Bone marrow (tissue), 2 donors: Measurements from ENCODE around the gene WDR83.
"Not testable (repeated sequence)": the region's sequence is repeated elsewhere in the genome, so short reads cannot be mapped to it uniquely, and the experiment has no call there.

ENCODE experiments used
- DNase-seq, 2 donors: peaks; one replicate each; lab custom pipeline; 2025; lab: John Stamatoyannopoulos, UW

Gene WDR83

DNA sequence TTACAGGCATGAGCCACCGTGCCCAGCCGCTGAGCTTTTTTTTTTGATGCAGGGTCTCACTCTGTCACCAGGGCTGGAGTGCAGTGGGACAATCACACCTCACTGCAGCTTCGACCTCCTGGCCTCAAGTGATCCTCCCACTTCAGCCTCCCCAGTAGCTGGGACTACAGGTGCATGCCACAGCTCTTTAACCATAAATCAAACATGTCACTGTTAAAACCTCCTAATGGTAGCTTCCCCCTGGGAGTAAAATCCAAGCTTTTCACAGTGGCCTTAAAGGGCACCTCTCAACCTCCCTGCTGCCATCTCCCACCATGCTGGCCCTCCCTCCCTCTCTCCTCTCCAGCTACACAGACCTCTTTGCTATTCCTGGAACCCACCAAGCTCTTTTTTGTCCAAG is 19.2 kb downstream of the WDR83 start:
- DNase-seq = no peak

DNA sequence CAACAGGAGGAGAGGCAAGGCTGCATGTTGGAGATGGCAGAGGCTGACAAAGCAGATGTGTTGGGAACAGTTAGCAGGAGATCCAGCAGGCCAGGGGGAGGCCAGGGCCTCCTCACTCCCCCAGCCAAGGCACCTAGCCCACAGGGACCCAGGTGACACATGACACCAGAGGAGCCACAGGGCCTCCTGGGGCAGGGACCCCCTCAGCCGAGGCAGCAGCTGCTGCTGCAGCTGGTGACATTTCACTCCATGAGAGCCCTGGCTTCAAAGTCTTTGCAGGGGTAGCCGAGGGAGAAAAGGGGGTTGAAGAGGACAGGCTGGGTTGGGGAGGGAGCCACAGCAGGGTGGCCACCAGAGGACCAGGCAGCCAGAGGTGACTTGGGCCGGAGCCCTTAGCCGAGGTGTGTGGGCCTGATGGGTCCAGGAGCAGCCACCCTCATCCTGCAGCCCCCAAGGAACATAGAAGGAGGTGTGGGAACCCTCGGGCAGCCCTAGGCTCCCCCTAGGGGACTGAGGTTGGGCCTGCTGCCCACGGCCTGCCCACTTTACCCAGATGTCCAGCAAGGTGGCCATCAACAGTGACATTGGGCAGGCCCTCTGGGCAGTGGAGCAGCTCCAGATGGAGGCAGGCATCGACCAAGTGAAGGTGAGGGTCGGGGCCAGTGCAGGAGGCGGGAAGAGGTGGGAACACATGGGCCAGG is 21.0 kb downstream of the WDR83 start, which contains the start of gene GNG14:
TSS of gene GNG14 (plus strand) at position 503 of the 701 bp plus-strand sequence. CDS start at position 554, 51 bp downstream.
- DNase-seq = no peak

DNA sequence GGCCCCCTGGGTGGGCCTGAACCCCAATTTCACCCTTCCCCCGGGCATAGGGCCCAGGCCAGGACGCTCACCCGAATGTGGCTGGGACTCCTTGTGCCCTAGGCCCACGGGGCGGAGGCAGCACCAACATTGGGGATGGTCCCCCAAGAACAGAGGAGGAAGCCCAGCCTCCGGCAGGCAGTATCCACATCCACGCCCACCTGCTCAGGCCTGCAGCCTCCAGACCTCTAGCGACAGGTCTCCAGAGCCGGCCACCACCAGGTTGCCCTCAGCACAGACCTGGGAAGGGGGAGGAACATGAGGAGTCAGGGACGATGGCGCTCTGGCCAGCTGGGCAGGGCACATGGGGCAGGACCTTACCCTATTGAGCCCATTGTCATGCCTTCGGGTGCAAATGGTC is 22.4 kb downstream of the WDR83 start:
- DNase-seq = no peak

DNA sequence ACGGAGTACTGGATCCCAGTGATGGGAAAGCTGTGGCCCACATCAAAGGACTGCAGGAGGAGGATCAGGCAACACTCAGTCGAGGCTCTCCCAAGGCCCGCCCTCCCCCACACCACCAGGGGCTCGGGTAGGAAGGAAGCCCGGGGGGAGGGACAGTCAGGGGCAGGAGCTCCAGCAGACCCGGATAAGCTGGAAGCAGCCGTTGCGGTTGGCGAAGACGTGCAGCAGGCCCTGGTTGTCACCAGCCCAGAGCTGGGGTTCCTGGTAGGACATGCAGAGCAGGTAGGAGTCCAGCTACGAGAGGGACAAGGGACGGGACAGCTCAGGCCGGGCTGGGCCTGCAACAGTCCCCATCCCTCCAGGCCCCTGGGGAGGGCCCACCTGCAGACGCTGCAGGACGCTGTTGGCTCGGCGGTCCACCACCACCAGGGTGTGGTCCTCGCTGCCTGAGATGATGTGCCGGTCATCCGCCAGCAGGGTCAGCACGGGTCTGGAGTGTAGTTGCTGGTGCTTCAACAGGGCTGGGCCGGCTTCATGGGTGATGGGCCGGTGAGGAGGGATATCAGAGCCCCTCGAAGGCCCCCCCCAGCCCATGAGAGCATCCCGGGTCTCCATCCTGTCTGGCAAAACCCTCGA is 23.1 kb downstream of the WDR83 start:
- peak in 1 of 2 donors; percentile 87 for DNase-seq

DNA sequence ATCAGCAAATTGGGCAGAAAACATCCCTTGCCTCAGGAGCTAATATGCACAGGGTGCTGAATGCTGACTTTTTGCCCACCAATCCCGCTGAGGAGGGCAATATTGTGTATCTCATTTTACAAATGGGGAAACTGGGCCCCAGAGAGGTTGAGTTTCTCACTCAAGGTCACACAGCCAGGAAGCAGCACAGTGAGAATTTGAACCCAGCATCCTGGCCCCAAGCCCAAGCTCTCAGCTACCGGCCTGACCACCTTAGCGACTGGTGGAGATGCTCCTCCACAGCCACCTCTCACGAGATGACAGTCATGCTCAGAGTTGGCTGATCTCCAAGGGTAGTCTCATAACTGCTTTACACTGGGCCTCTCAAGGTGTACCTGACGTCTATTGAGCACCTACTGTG is 26.4 kb downstream of the WDR83 start:
- no peak for DNase-seq

DNA sequence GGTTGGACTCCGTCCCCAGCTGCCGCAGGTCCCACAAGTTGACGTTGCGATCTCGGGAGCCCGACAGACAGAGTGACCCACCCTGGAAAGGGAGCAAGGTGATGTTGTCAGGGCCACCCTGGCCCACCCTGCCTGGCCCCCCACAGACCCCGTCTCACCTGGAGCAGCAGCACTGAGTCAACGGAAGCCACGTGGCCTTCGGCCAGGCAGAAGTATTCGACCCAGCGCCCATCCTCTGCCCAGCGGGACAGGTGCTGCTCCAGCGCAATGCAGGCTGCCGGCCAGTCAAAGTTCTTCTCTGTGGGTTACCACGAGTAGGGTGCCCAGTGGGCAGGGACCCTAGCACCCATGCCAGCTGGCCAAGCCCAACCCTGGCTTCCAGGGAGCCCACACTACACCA is 28.0 kb downstream of the WDR83 start:
- DNase-seq = no peak

DNA sequence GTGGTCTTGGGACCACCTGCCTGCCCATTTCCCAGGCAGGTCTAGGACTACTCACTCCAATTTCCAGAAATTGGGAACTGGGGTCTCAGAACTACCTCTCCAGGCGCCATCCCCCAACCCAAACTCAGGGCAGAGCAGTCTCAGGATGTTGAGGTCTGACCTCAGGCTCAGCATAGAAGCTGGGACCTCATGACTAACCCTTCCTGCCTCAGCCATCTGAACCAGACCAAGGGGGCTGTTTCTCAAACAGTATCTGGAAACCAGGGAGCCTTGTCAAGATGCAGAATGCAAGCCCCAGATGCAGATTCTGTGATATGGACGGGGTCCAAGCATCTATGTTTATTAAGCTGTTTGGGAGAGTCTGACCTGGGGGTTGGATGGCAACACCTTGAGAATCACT is 28.5 kb downstream of the WDR83 start:
- no peak for DNase-seq

DNA sequence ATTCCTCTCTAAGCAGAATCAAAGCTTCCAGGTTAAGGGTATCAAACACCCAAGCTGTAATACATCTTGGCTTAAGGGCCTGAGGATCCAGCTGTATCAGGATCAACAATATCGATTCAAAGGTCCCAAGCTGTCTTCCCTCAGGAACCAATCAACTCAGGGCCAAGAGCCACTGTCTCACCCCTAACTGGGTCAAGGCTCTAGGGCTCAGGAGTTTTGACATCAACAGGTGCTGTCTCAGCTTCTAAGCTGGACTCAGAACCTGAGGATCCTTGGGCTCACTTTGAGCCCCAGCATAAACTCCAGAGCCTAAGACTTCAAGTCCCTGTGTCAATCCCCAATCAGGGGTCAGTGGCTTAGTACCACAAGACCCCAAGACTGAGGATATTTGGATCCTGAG is 28.9 kb downstream of the WDR83 start:
- no peak for DNase-seq

DNA sequence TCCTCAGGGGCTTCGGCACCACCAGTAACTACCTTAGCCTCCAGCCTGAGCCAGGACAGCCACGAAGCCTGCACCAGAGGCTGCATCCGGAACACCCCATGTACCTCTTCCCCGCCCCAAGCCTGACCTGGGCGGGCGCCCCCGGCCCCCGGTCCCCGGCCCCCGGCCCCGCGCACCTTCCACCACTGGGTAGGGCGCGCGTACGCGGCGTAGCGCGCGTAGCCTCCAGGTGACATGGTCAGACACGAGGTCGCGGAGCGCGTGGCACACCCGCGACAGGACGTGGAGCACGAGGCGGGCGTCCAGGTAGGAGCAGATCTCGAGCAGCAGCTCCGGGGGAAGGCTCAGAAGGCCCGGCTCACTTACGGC is 29.4 kb downstream of the WDR83 start:
- DNase-seq = no peak

DNA sequence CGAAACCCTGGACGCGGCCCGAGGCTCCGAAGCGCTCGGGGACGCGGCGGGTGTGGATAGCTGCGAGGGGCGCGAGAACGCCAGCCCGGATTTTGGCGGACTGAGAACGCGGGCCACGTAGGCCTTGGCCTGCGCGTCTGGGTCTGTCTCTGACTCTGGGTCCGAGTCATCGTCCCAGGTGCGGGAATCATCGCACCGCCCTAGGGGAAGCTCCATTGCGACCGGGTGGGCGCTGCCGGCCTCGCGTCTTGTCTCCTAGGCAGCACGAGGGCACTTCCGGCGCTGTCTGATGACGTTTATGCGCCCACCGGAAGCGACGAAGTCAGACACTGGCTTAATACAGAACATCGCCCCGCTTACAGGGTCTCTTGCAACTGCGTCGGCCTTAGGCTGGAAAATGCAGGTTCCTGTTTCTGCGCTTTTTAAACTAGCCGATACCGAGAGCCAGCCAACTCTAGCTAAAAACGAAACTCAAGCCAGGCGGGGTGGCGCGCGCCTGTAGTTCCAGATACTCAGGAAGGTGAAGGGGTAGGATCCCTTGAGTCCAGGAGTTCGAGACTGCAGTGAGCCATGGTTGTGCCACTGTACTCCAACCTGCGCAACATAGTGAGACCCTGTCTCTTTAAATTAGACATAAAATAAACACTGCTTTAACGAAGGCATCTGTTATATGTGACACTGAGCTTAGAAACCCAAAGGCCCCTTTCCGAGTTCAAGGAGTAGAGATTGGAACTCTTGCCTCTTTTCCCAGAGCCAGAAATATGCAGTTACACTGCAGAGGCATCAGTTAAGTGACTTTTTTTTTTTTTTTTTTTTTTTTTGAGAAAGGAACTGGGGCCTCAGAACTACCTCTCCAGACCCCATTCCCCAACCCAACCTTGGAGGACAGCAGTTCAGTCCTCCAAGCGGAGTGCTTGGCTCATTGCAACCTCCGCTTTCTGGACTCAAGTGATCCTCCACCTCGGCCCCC is 30.0 kb downstream of the WDR83 start, which contains the start of gene FBXW9:
TSS of gene FBXW9 (minus strand) at position 266 of the 970 bp plus-strand sequence. CDS start at position 216, 50 bp downstream.
- peak; percentile 90 to 97 for DNase-seq

DNA sequence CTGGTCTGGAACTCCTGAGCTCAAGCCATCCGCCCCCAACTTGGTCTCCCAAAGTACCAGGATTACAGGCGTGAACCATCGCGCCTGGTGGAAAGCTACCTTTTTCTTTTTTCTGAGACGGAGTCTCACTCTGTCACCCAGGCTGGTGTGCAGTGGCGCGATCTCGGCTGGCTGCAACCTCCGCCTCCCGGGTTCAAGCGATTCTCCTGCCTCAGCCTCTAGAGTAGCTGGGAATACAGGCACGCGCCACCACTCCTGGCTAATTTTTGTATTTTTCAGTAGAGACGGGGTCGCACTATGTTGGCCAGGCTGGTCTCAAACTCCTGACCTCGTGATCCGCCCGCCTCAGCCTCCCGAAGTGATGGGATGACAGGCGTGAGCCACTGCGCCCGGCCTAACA is 30.8 kb downstream of the WDR83 start:
- not testable (repeated sequence) for DNase-seq

DNA sequence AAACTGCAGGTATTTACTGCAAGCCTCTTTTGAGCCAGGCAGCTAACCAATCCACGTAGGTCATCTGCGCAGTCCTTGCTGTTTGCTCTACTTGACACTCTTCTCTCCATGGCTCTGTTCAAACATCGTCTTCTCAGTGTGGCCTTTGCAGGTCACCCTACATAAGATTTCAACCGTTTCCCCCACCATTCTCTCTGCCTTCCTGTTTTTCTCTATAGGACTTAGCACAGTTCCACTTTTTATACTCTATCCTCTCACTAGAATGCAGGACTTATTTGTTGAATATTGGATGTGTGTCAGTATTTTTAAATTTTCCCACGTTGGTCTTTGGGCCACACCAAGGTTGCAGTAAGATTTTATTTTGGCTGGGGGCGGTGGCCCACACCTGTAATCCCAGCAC is 31.5 kb downstream of the WDR83 start:
- no peak for DNase-seq

DNA sequence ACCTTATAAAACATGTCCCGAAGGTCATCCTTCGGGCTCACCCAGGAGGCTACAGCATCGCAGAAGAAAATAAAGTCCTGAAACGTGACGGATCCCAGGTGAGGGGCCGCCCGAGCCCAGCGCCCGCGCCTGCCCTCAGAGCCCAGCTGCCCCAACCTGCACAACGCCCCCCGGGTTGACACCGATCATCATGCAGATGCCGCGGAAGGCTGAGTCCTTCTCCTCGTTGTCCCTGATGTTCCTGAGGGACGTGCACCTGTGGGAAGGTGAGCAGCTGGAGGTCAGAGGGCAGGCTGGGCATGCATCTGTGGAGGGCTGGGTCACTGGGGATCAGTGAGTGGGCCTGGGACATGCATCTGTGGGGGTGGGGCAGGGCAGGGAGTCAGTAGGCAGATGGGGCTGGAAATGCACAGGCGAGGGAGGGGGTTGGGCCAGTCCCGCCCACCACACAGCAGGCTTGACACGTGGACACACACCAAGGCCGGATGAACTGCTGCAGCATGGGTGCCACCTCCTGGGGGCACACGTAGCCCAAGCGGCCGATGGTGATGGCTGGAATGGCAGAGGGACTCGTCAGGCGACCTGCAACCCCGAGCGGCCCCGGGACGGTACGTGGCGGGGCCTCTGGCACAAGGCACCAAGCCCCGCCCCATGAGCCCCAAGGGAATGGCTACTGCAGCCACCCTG is 35.1 kb downstream of the WDR83 start:
- no peak for DNase-seq

DNA sequence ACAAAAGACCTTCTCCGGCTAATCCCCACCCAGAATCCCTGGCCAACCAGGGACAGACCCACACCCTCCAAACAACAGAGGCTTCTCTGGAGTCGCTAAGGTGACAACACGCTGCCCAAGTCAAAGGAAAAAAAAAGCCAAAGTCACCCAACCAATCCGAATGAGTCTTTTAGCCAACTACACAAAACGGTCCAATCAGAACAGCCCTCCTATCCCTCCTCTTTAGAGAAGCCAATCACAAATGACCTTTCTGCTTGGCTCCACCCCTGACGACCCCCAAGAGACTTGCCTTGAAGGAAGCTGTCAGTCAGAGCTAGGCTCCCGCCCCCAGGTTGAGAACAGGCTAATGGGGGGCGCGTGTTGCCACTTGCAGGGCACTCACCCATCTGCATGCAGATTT is 36.4 kb downstream of the WDR83 start:
- peak in 1 of 2 donors; percentile 13 for DNase-seq

DNA sequence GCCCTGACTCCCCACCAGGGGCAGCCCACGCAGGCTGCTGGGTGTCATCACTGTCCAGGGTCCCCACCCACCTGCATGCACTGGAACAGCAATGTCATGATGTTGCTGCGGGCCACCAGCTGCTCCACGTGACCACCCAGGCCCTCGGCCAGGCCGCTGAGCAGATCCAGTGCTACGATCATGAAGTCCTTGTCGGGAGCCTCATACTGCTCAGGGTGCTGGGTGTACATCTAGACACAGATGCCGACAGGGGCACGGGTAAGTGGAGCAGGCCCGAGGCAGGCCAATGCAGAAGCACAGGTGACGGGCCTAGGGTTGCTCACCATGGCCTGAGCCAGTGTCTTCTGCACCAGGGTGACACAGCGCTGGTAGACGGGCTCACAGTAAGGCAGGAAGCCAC is 38.6 kb downstream of the WDR83 start:
- DNase-seq = no peak

DNA sequence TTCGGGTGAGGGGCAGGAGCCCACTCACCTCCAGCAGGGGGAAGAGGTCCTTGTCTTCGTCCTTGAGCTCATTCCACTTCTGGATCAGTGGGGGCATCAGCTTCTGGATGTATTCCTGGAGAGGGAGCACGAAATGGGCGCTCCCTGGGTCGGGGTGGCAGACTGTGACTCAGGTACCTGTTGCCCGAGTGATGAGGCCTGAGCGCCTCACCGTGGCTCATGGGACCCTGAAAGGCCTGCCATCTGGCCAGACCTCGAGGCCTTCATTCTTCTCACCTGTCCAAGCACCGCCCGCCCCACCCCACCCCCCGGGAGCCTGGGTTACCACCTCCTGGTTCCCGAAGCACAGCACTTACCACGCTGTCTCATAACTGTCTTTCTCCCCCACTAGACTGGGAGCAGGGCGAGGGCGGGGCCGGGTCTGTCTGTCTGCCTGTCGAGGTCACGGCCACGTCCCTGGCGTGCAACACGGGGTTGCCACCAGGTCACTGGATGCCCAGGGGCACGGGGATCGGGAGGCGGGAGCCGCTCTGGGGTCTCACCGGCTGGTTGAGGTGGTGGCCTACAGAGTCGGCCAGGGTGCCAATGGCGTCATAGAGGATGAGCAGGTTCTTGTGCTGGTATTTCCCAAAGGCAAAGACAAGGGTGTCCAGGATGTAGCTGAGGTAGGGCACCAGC is 39.2 kb downstream of the WDR83 start:
- no peak for DNase-seq

DNA sequence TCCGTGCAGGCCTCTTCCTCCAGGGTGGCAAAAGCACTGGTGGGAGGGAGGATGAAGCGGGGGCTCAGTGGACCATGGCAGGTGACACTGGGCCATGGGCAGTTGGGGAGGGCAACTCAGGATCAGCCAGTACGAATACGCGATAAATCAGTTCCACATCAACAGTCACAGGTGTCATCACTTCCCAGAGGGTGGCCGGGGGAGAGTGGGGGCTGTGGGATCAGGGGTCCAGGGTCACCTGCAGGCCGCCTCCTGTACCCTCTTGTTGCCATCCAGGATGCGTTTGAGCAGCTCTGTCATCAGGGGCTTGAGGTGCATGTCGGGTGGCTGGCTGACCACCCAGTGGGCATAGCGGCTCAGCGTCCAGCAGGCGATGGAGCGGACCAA is 39.7 kb downstream of the WDR83 start:
- no peak for DNase-seq

DNA sequence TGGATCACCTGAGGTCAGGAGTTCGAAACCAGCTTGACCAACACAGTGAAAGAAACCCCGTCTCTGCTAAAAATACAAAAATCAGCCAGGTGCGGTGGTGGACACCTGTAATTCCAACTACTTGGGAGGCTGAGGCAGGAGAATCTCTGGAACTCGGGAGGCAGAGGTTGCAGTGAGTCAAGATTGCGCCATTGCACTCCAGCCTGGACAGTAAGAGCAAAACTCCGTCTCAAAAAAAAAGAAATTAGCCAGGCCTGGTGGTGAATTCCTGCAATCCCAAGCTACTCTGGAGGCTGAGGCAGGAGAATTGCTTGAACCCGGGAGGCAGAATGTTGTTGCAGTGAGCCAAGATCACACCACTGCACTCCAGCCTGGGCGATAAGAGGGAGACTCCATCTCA is 42.0 kb downstream of the WDR83 start:
- no peak for DNase-seq

DNA sequence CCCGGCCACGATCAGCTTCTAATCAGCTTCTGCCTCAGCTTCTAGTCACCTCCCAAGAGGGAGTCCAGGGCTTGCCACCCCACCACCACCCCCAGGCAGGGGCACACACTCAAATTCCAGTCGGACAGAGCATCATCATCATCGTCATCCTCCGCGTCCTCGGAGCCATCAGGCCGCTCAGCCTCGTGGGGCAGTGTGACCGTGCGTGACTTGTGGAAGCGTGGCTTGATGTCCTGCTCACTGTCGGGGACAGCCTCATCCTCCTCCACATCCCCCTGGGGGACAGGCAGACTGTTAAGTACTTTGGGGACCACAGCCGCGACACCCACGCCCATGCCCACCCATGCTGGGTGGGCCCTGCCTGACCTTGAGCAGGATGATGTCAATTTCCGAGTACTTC is 44.6 kb downstream of the WDR83 start:
- DNase-seq = no peak

DNA sequence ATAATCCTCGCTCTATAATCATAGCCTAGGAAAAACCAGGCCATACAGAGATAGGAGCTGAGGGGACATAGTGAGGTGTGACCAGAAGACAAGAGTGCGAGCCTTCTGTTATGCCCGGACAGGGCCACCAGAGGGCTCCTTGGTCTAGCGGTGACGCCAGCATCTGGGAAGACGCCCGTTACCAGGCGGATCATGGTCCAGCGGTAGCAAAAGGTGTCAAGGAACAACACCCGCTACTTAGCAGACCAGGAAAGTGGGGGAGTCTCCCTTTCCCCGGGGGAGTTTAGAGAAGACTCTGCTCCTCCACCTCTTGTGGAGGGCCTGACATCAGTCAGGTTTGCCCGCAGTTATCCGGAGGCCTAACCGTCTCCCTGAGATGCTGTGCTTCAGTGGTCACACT is 45.5 kb downstream of the WDR83 start:
- not testable (repeated sequence) for DNase-seq

DNA sequence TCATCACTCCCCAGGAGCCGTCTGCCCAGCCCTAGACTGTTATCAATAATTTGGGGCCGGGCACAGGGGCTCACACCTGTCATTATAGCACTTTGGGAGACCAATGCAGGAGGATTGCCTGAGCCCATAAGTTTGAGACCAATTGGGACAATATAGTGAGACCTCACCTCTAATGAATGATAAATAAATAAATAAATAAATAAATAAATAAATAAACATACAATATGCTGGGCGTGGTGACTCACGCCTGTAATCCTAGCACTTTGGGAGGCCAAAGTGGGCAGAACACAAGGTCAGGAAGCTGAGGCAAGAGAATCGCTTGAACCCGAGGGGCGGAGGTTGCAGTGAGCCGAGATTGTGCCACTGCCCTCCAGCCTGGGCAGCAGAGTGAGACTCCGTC is 46.7 kb downstream of the WDR83 start:
- DNase-seq = not testable (repeated sequence)
